Trophoblast cell (in vitro differentiated cells and primary cell): ENCODE data around the gene SQSTM1.

Source experiments
- DNase-seq, 2 donors: peaks; one replicate each; pipeline ENCODE4 v3.0.0-alpha.2; 2016
- H2AFZ ChIP-seq: 2 replicates; pipeline ENCODE4 v1.6.1; 2013; ENCODE audit warnings: low read length, moderate library complexity, mild to moderate bottlenecking; ENCODE audit not compliant: insufficient read depth, poor library complexity
- H2AK5ac ChIP-seq: 2 replicates; pipeline ENCODE4 v1.6.1; 2013; ENCODE audit warnings: mild to moderate bottlenecking, low read length
- H2BK120ac ChIP-seq: 2 replicates; pipeline ENCODE4 v1.6.1; 2013; ENCODE audit warnings: low read length, mild to moderate bottlenecking, moderate library complexity; ENCODE audit not compliant: insufficient read depth, poor library complexity
- H2BK12ac ChIP-seq: 2 replicates; pipeline ENCODE4 v1.6.1; 2013; ENCODE audit warnings: mild to moderate bottlenecking, low read length, moderate library complexity
- H2BK5ac ChIP-seq: 2 replicates; pipeline ENCODE4 v1.6.1; 2013; ENCODE audit warnings: low read length, low read depth, moderate library complexity, mild to moderate bottlenecking; ENCODE audit not compliant: poor library complexity
- H3K14ac ChIP-seq: 2 replicates; pipeline ENCODE4 v1.6.1; 2013; ENCODE audit warnings: mild to moderate bottlenecking, low read length
- H3K18ac ChIP-seq: 2 replicates; pipeline ENCODE4 v1.6.1; 2013; ENCODE audit warnings: mild to moderate bottlenecking, low read length
- H3K23ac ChIP-seq: 2 replicates; pipeline ENCODE4 v1.6.1; 2013; ENCODE audit warnings: low read length
- H3K27ac ChIP-seq: 2 replicates; pipeline ENCODE4 v1.5.1; 2013; ENCODE audit warnings: low read depth, mild to moderate bottlenecking, inconsistent platforms, low read length, moderate library complexity
- H3K27me3 ChIP-seq: 2 replicates; pipeline ENCODE4 v1.6.1; 2013; ENCODE audit warnings: inconsistent platforms, mild to moderate bottlenecking, low read length, moderate library complexity; ENCODE audit not compliant: insufficient read depth
- H3K36me3 ChIP-seq, 2 experiments: 1 replicate in 1 of 2; 2 replicates in 1 of 2; pipeline ENCODE4 v1.6.1; 2013; ENCODE audit warnings: low read length in 2 of 2, mild to moderate bottlenecking in 2 of 2, moderate library complexity in 1 of 2; ENCODE audit not compliant: insufficient read depth in 2 of 2, control insufficient read depth in 1 of 2
- H3K4ac ChIP-seq: 2 replicates; pipeline ENCODE4 v1.6.1; 2013; ENCODE audit warnings: low read depth, mild to moderate bottlenecking, low read length, moderate library complexity
- H3K4me1 ChIP-seq, 2 experiments: 1 replicate in 1 of 2; 2 replicates in 1 of 2; pipeline ENCODE4 v1.6.1; 2013; ENCODE audit warnings: low read length in 2 of 2, mild to moderate bottlenecking in 2 of 2, moderate library complexity in 1 of 2; ENCODE audit not compliant: insufficient read depth in 2 of 2, control insufficient read depth in 1 of 2
- H3K4me2 ChIP-seq: 2 replicates; pipeline ENCODE4 v1.6.1; 2013; ENCODE audit warnings: inconsistent platforms, mild to moderate bottlenecking, low read length, moderate library complexity
- H3K4me3 ChIP-seq: 2 replicates; pipeline ENCODE4 v1.5.1; 2013; ENCODE audit warnings: mild to moderate bottlenecking, low read depth, low read length, inconsistent platforms
- H3K79me1 ChIP-seq: one replicate; pipeline ENCODE4 v1.6.1; 2013; ENCODE audit warnings: low read length
- H3K79me2 ChIP-seq: 2 replicates; pipeline ENCODE4 v1.6.1; 2013; ENCODE audit warnings: low read length, mild to moderate bottlenecking; ENCODE audit not compliant: control insufficient read depth, insufficient read depth, poor library complexity
- H3K9ac ChIP-seq: 2 replicates; pipeline ENCODE4 v1.6.1; 2013; ENCODE audit warnings: mild to moderate bottlenecking, low read length
- H3K9me3 ChIP-seq: 2 replicates; pipeline ENCODE4 v1.6.1; 2013; ENCODE audit warnings: low read depth, mild to moderate bottlenecking, control low read depth, inconsistent platforms, low read length; ENCODE audit not compliant: insufficient read depth
- H4K12ac ChIP-seq: 2 replicates; pipeline ENCODE4 v1.6.1; 2013; ENCODE audit warnings: low read depth, mild to moderate bottlenecking, low read length, moderate library complexity
- H4K8ac ChIP-seq: 2 replicates; pipeline ENCODE4 v1.6.1; 2013; ENCODE audit warnings: low read depth, mild to moderate bottlenecking, low read length, moderate library complexity
- H4K91ac ChIP-seq: one replicate; pipeline ENCODE4 v1.6.1; 2013; ENCODE audit warnings: low read depth, mild to moderate bottlenecking, low read length, moderate library complexity
- WGBS: extraction: QIAGEN DNeasy Blood & Tissue Kit; methylation state at CpG from one replicate; pipeline ENCODE4 v1.1.7; 2013; ENCODE audit warnings: missing lambda C conversion rate; ENCODE audit not compliant: insufficient read length, insufficient coverage; ENCODE audit errors: extremely low coverage; 5-methylcytosine and 5-hydroxymethylcytosine counted together

The SQSTM1 gene

GRCh38 chr5:179862296-179862695, 41.6 kb downstream of the SQSTM1 start:
- H2AK5ac ChIP-seq: no peak overlapping the region
- H3K4me1 ChIP-seq: no peaks in the 10 kb centered on the region
- peaks cover 45 to 48% of the 10 kb centered on the region in 2 experiments for H3K36me3 ChIP-seq
- no peaks in the 10 kb centered on the region for H3K27me3 ChIP-seq
- no peak overlapping the region for H2BK5ac ChIP-seq
- H3K9ac ChIP-seq: no peak overlapping the region
- H2BK12ac ChIP-seq: no peak overlapping the region
- DNase-seq: no peak
- no peak overlapping the region for H4K12ac ChIP-seq
- peak overlapping the region; percentile 56 for H3K4me3 ChIP-seq
- H4K8ac ChIP-seq: no peak overlapping the region
- peaks cover 4% of the 10 kb centered on the region for H3K79me2 ChIP-seq
- no CpG with 5 or more reads among the region's 2 CpGs for WGBS
- no peak overlapping the region for H2BK120ac ChIP-seq
- no peak overlapping the region for H3K18ac ChIP-seq
- H3K23ac ChIP-seq: no peak overlapping the region
- peaks cover 14% of the 10 kb centered on the region for H3K9me3 ChIP-seq
- H2AFZ ChIP-seq: no peak overlapping the region
- H3K79me1 ChIP-seq: peaks cover 4% of the 10 kb centered on the region
- no peak overlapping the region for H3K14ac ChIP-seq
- H4K91ac ChIP-seq: no peak overlapping the region
- H3K4me2 ChIP-seq: no peak overlapping the region
- H3K27ac ChIP-seq: no peak overlapping the region
- H3K4ac ChIP-seq: no peak overlapping the region

DNA sequence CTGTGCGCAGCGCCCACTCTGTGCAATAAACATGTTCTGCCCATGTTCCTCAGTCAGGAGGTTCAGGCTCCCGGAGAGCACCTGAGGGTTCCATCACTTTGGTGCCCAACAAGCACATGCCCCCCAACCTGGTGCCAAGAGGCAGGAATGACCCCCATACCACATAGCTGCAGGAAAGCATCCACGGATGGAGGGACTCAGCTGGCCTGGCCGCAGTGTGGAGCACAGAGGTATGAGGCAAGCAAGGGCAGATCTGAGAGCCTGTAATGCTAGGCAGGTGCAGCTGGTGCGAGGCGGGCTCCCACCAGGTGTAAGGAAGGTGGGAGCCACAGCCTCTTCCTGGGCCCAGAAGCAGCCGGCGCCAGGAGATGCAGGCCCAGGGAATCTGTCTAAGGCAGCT, 42.2 kb downstream of the SQSTM1 start:
- H3K4me3 ChIP-seq: no peak overlapping the region
- no peak overlapping the region for H3K18ac ChIP-seq
- no peak overlapping the region for H3K9ac ChIP-seq
- H3K27ac ChIP-seq: no peak overlapping the region
- H4K12ac ChIP-seq: no peak overlapping the region
- peaks cover 50 to 53% of the 10 kb centered on the region in 2 experiments for H3K36me3 ChIP-seq
- H3K27me3 ChIP-seq: no peaks in the 10 kb centered on the region
- peaks cover 4% of the 10 kb centered on the region for H3K79me1 ChIP-seq
- H2AFZ ChIP-seq: no peak overlapping the region
- no peak for DNase-seq
- H3K4me2 ChIP-seq: no peak overlapping the region
- H4K91ac ChIP-seq: no peak overlapping the region
- no CpG with 5 or more reads among the region's 9 CpGs for WGBS
- no peak overlapping the region for H2BK5ac ChIP-seq
- H2AK5ac ChIP-seq: no peak overlapping the region
- no peaks in the 10 kb centered on the region for H3K4me1 ChIP-seq
- peaks cover 14% of the 10 kb centered on the region for H3K9me3 ChIP-seq
- H2BK120ac ChIP-seq: no peak overlapping the region
- no peak overlapping the region for H3K14ac ChIP-seq
- no peak overlapping the region for H4K8ac ChIP-seq
- no peak overlapping the region for H2BK12ac ChIP-seq
- H3K4ac ChIP-seq: no peak overlapping the region
- no peak overlapping the region for H3K23ac ChIP-seq
- H3K79me2 ChIP-seq: peaks cover 4% of the 10 kb centered on the region

- Histone ChIP-seq H4K91ac (no peak overlapping the region), H3K79me1 (peaks cover 4% of the 10 kb centered on the region), H3K27ac (no peak overlapping the region), H3K79me2 (peaks cover 4% of the 10 kb centered on the region), H2AFZ (no peak overlapping the region), H3K9ac (no peak overlapping the region), H3K18ac (no peak overlapping the region), H3K36me3 (peaks cover 52 to 55% of the 10 kb centered on the region in 2 experiments), H4K8ac (no peak overlapping the region), H2AK5ac (no peak overlapping the region), H3K4ac (no peak overlapping the region), H3K14ac (no peak overlapping the region), H3K4me1 (no peaks in the 10 kb centered on the region), H2BK12ac (no peak overlapping the region), H2BK120ac (no peak overlapping the region), H4K12ac (no peak overlapping the region), H3K27me3 (no peaks in the 10 kb centered on the region), H3K4me3 (no peak overlapping the region), H3K9me3 (peaks cover 14% of the 10 kb centered on the region), H3K4me2 (no peak overlapping the region), H3K23ac (no peak overlapping the region), H2BK5ac (no peak overlapping the region)
- no peak for DNase-seq
- no CpG with 5 or more reads among the region's 31 CpGs for WGBS
Measured at GRCh38 chr5:179863449-179864085, 42.9 kb downstream of the SQSTM1 start.

DNA sequence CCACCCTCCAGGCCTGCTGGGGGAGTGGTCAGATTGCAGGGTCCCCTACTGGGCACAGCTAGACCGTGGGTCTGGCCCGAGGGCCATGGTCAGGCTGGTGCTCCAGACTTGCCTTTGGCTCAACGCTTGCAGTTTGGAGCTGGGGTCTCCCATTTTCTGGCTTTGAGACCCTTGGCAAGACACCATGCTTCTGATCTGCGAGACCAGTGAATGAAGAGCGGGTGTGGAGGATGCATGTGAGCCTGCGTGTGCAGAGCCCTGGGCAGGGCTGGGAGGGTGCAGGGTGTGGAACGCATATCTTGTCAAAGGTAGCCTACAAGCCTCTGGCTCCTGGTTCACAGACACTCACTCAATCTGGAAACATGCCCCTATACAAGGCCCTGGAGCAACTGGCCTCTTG, 44.0 kb downstream of the SQSTM1 start:
- no peak for DNase-seq
- no peak overlapping the region for H2BK120ac ChIP-seq
- no peak overlapping the region for H2AK5ac ChIP-seq
- H3K14ac ChIP-seq: no peak overlapping the region
- H3K79me2 ChIP-seq: no peaks in the 10 kb centered on the region
- H3K4ac ChIP-seq: no peak overlapping the region
- no peak overlapping the region for H3K23ac ChIP-seq
- no peak overlapping the region for H2BK5ac ChIP-seq
- no peak overlapping the region for H3K4me2 ChIP-seq
- no peaks in the 10 kb centered on the region for H3K4me1 ChIP-seq
- no peak overlapping the region for H3K9ac ChIP-seq
- WGBS: no CpG with 5 or more reads among the region's 7 CpGs
- no peak overlapping the region for H3K4me3 ChIP-seq
- no peak overlapping the region for H2BK12ac ChIP-seq
- no peaks in the 10 kb centered on the region for H3K79me1 ChIP-seq
- no peak overlapping the region for H4K8ac ChIP-seq
- peaks cover 14% of the 10 kb centered on the region for H3K9me3 ChIP-seq
- H3K18ac ChIP-seq: no peak overlapping the region
- H3K27me3 ChIP-seq: no peaks in the 10 kb centered on the region
- no peak overlapping the region for H4K12ac ChIP-seq
- no peak overlapping the region for H2AFZ ChIP-seq
- H3K27ac ChIP-seq: no peak overlapping the region
- peaks cover 59 to 65% of the 10 kb centered on the region in 2 experiments for H3K36me3 ChIP-seq
- no peak overlapping the region for H4K91ac ChIP-seq
